HCEC 1CT (cell line): ENCODE results near the gene DIP2A.

ENCODE experiments used
- DNase-seq: peaks from one replicate; pipeline ENCODE4 v3.0.0-alpha.2; 2017

DIP2A gene

GRCh38 chr21:46538262-46538661, 79.6 kb downstream of the DIP2A start:
- DNase-seq: no peak

- no peak for DNase-seq
Observed at GRCh38 chr21:46538851-46539666, 80.4 kb downstream of the DIP2A start.

GRCh38 chr21:46540087-46540710, 81.5 kb downstream of the DIP2A start:
- DNase-seq: no peak

GRCh38 chr21:46542588-46543124, 84.0 kb downstream of the DIP2A start:
- DNase-seq: no peak

GRCh38 chr21:46543306-46543705, 84.6 kb downstream of the DIP2A start:
- no peak for DNase-seq

GRCh38 chr21:46544003-46544402, 85.3 kb downstream of the DIP2A start:
- DNase-seq: no peak

GRCh38 chr21:46544824-46545223, 86.1 kb downstream of the DIP2A start:
- DNase-seq: no peak

- no peak for DNase-seq
Observed at GRCh38 chr21:46545363-46545762, 86.7 kb downstream of the DIP2A start.

GRCh38 chr21:46545911-46546310, 87.2 kb downstream of the DIP2A start:
- no peak for DNase-seq

GRCh38 chr21:46546799-46547198, 88.1 kb downstream of the DIP2A start:
- DNase-seq: no peak

- no peak for DNase-seq
Observed at GRCh38 chr21:46549650-46550049, 91.0 kb downstream of the DIP2A start.

- no peak for DNase-seq
Observed at GRCh38 chr21:46550116-46550941, 91.6 kb downstream of the DIP2A start.

GRCh38 chr21:46551636-46552241, 93.0 kb downstream of the DIP2A start:
- DNase-seq: no peak

- no peak for DNase-seq
Observed at GRCh38 chr21:46552274-46552673, 93.6 kb downstream of the DIP2A start.

- no peak for DNase-seq
Observed at GRCh38 chr21:46552865-46553379, 94.2 kb downstream of the DIP2A start.

GRCh38 chr21:46553993-46554392, 95.3 kb downstream of the DIP2A start:
- DNase-seq: no peak

GRCh38 chr21:46554431-46555224, 95.9 kb downstream of the DIP2A start:
- DNase-seq: no peak

- no peak for DNase-seq
Observed at GRCh38 chr21:46555225-46555617, 96.5 kb downstream of the DIP2A start.

- DNase-seq: no peak
Observed at GRCh38 chr21:46555678-46556077, 97.0 kb downstream of the DIP2A start.

- no peak for DNase-seq
Observed at GRCh38 chr21:46556802-46557201, 98.1 kb downstream of the DIP2A start.

GRCh38 chr21:46557469-46557868, 98.8 kb downstream of the DIP2A start:
- no peak for DNase-seq

- DNase-seq: no peak
Observed at GRCh38 chr21:46557919-46558392, 99.3 kb downstream of the DIP2A start.
